ENCODE measurements around the gene CTDSPL.

Gene CTDSPL

GRCh38 chr3:37852771-37853170 lies 8.9 kb upstream of the CTDSPL start:
- no peak for DNase-seq (ENCODE audit: extremely low read depth in 1 of 2, low read depth in 1 of 2)

- no peak for DNase-seq (ENCODE audit: extremely low read depth in 1 of 2, low read depth in 1 of 2)
These were observed 7.8 kb upstream of the CTDSPL start for GRCh38 chr3:37853691-37854413.

DNA sequence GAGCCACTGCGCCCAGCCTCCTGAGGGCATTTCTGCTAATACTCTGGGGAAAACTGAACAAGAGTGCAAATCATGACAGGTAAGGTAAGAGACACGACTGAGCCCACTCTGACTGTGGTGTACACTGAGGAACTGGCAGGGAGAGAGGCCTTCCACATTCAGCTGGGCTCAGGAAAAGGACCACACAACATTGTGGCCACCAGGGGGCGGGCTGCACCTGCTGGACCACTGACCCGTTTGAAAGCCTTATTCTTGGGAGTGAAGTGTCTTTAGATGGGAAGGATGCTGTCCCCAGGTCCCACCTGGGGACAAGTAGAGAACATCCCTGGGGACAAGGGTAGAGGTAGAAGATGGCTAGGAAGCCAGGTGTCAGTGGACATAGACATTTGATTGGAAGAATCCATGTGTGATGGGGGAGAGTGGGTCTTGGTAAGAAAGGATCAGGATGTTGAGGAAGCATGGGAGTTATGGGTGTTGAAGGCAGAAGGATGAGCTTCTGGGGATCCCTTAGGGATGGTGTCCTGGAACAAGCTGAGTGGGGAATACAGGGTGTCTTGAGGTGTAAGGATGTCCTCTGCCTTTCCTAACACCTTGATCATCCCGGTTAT lies 6.2 kb upstream of the CTDSPL start:
- DNase-seq (ENCODE audit: extremely low read depth in 1 of 2, low read depth in 1 of 2) = peak; percentile 52 to 57

DNA sequence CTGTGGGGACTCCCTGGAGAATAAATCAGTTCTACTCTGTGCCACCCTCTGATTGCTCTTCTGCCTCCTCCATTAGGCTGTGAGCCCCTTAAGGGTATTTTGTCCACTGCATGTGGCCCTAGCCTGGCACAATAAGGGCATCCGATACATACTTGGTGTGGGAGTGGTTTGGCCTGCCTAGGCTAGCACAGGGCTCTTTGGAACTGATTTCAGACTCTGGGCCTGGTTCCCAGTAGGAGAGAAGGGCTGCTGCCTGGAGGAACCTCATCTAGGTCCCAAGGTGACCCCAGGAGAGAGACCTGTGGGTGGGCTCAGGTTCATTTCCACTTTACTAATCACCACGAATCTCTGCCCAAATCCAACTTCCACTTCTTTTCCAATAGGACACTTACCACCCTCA lies 5.3 kb upstream of the CTDSPL start:
- no peak for DNase-seq (ENCODE audit: extremely low read depth in 1 of 2, low read depth in 1 of 2)

DNA sequence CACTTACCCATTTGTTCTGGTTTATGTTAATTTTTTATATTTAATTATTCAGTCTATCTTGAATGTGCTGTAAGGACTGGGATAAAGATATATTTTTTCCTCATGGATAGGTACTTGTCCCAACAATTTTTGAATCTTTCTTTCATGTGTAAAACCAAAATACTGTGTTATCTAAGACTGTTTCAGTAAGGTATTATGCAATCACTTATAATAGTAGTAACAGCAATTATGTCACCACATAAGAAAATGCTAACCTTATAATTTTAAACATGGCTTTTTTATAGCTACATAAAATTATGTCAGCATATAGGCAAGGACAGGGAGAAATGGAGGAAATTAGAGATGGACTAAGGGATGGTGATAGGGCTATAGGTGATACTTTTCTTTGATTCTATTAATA lies 2.9 kb upstream of the CTDSPL start:
- no peak for DNase-seq (ENCODE audit: extremely low read depth in 1 of 2, low read depth in 1 of 2)

GRCh38 chr3:37859354-37859753 lies 2.3 kb upstream of the CTDSPL start:
- no peak for DNase-seq (ENCODE audit: extremely low read depth in 1 of 2, low read depth in 1 of 2)

DNA sequence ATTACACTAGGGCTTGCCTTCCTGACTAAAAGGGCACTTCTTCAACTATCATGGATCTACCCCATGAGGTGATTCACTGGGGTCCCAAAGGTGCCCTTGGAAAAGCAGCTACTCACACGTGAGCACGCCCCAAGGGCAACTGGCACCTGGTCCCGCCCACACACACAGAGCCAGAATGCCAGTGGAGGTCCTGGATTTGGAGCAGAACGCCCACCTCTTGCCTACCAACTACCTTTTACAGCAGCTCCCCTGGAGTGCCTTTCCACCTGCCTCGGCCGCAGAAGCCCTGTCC lies 1.8 kb upstream of the CTDSPL start:
- no peak for DNase-seq (ENCODE audit: extremely low read depth in 1 of 2, low read depth in 1 of 2)

DNA sequence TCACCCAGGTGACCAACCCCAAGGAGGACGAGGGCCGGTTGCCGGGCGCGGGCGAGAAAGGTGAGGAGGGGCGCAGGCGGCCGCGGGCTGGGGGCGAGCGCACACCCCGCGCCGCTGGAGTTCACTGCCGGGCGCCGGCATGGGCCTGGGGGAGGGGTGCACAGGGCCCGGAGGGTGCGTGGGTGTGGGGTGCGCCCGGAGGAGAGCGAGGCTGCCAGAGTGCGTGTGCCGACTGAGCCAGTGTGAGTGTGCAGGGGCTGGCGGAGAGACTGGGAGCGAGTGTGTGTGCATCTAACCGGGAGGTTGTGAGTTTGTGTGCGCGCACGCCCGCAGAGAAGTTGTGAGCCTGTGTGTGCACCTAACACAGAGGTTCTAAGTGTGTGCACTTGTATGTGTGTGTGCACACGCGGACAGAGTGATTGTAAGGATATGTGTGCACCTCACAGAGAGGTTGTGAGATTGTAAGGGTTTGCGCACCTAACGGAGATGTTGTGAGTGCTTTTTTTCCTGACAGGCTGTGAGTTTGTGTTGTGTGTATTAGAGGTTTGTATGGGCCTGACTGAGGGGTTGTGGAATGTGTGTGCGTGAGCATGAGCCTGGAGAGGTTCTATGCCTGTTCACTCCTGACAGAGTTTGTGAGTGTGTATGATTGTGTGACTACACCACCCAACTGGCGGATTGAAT lies 681 bp downstream of the CTDSPL start:
- DNase-seq (ENCODE audit: extremely low read depth in 1 of 2, low read depth in 1 of 2) = no peak

DNA sequence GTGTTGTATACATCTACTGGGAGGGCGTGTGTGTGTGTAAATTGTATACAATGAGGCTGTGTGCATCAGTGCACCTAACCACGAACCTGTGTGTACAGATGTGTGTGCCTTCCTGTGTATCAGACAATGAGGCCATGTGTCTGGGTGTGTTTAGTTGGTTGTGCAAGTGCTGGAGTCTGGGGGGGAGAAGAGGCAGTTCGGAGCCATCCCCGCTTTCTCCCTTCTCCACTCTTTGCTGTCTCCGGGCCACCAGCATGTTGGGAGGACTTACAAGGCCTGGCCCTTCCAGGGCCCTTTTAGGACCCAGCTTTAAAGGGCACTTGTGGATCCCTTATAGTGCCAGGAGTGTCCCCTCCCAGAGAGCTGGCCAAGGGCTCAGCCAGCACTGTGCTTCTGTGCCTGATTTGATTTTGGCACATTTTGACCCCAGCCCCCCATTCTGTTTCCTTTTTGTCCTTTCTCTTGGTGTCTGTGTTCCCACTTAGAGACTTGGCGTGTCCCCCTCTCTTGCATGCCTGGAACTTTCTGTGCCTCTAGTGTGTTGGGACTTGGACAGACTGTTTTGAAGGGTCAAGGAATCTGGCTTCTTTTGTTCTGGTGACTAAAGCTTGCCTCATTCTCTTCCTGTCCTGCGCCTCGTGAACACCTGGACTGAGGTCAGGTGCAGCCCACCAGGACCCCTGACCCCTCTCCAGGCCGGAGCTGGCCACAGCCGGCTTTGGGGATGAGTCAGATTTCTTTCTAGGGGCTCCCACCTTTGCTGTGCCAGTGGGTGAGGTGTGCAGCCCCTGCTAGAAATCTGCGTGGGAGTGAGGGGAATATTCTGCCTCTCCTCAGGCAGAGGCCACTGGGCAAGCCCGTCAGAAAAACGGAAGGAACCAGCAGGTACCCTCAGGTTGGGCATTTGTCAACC lies 1.5 kb downstream of the CTDSPL start:
- DNase-seq (ENCODE audit: extremely low read depth in 1 of 2, low read depth in 1 of 2) = no peak

DNA sequence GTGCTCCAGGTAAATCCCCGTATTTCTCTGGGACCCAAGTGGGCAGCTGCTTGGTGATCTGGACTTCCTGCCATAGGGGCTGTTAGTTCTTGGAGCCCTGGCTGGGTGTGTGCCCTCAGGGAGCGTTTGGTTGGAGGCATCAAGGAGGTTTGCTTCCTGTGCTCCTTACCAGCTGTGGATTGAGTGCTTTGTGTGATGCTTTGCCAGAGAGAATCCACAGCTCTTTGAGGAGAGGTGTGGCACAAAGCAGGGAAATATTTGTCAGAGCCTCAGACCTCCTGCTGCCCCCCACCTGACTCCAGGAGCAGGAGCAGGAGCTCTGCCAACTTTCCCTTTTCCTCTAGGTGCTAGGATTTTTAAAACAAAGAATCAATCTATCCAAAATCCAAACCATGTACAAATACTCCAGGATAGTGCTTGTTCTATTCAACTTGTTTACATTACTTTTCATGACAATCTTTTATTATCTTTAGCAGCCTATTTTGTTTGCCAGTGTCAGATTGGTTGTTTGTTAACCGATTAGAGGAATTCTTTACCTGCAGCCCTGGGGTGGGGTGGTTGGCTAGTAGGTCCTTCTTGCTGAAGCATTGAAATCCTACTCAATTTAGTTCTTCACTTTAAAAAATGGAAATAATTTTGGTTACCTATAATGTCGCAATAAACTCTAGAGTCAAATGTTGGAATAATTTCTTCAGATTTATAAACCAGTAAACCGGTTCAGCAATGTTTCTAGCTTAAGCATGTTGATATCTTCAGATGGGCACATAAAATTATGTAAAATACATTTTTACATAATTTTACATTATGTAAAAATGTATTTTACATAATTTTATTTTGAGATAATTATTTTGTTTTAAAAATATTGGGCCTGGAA lies 2.5 kb downstream of the CTDSPL start:
- DNase-seq (ENCODE audit: extremely low read depth in 1 of 2, low read depth in 1 of 2) = no peak

- no peak for DNase-seq (ENCODE audit: extremely low read depth in 1 of 2, low read depth in 1 of 2)
These were observed 3.2 kb downstream of the CTDSPL start for GRCh38 chr3:37864904-37865303.

DNA sequence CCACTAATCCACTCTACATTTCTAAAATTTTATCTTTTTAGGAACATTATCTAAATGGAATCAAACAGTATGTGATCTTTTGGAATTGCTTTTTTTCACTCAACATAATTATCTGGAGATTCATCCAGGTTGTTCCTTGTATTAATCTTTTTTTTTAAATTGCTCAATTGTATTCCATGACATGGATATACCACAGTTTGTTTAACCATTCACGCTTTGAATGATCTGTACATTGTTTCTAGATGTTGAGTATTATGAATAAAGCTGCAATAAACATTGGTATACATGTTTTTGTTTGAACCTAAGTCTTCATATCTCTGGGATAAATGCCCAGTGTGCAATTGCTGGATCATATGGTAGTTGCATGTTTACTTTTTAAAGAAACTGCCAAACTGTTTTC lies 5.5 kb downstream of the CTDSPL start:
- no peak for DNase-seq (ENCODE audit: extremely low read depth in 1 of 2, low read depth in 1 of 2)

DNA sequence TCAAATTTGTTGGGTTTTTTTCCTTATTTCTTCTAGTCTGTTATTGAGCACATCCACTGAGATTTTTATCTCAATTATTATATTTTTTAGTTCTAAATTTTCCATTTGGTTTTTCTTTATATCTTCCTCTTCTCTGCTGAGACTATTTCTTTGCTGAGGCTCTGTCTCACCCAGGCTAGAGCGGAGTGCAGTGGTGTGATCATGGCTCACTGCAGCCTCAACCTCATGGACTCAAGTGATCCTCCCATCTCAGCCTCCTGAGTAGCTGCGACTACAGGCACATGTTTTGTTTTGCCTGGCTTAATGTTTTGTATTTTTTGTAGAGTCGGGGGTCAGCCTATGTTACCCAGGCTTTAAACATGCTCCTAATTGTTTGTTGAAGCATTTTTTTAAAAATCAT lies 10.2 kb downstream of the CTDSPL start:
- DNase-seq (ENCODE audit: extremely low read depth in 1 of 2, low read depth in 1 of 2) = no peak

DNA sequence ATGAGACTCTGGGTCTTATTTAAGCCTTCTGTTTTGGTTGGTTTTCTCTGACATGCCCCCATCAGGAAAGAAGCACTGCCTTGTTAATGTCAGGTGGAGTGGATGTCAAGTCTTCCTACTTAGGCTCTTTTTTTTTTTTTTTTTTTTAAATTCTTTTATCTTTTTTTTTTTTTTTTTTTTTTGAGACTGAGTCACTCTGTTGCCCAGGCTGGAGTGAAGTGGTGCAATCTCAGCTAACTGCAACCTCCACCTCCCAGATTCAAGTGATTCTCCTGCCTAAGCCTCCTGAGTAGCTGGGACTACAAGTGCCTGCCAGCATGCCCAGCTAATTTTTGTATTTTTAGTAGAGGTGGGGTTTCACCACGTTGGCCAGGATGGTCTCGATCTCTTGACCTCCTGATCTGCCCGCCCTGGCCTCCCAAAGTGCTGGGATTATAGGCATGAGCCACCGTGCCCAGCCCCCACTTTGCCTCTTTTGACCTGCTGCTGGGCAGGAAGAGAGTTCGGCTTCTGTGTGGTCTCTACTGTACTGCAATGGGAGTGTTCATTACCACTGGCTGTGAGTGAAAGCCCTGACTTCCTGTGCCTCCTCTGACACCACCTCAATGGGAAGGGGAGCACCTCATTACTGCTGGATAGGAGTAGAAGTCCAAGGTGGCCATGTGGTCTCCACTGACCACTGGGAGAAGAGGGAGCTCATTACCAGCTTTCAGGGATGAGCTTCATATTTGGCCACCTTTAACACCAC lies 10.9 kb downstream of the CTDSPL start:
- DNase-seq (ENCODE audit: extremely low read depth in 1 of 2, low read depth in 1 of 2) = no peak

GRCh38 chr3:37876279-37876678 lies 14.6 kb downstream of the CTDSPL start:
- no peak for DNase-seq (ENCODE audit: extremely low read depth in 1 of 2, low read depth in 1 of 2)

DNA sequence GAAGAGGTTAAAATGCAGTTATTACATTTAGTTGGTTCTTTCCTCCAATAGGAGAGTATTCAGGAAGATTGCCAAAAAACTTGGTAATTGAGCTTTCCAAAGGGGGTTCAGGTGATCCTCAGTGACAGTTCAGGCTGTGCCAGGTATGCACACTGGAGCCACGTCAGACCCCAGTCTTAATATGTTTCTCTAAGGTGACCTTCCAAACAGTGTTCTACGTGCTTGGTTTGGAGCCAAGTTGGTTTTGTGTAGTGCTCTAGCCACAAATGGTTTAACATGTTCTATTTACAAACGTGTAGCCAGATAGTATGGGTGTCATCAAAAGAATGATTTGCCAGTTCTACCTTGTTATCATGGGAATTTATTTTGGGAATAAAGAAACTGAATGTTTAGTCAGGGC lies 21.0 kb downstream of the CTDSPL start:
- DNase-seq (ENCODE audit: extremely low read depth in 1 of 2, low read depth in 1 of 2) = no peak

DNA sequence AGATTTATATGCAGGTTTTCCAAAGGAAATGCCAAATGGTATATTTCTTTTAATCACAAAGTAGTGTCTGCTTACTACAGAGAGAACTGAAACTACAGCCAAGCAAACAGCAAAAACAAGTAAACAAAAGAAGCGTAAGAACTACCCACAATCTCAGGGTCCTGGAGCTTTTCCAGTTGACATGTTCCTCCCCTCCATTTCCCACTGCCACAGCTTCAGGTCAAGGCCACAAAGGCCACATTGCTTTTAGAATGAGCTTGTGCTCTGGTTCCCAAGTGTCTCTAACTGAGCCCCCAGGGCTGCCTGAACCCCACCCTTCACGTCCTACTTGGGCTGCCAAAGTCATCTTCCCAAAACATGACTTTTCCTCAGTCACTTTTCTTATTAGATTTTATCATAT lies 24.1 kb downstream of the CTDSPL start:
- no peak for DNase-seq (ENCODE audit: extremely low read depth in 1 of 2, low read depth in 1 of 2)

- DNase-seq (ENCODE audit: extremely low read depth in 1 of 2, low read depth in 1 of 2) = no peak
These were observed 24.7 kb downstream of the CTDSPL start for GRCh38 chr3:37886395-37886794.

DNA sequence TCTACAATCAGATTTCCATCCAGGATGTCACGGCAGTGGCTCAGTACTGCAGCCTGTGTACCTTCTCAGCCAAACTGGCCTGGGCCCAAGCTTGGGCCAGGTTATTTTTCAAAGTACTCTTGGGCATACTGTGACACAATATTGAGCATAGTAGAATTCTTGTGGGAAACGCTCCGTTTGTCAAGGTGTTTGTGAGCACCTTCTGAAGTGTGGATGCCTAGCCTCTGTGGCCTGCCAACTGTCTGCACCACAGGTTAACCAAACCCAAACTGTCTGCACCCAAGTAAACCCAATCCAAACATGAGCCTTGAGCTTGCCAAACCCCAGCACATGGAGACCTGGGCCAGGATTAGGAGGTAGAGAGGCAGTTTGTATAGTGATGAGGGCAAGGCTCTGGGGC lies 25.4 kb downstream of the CTDSPL start:
- DNase-seq (ENCODE audit: extremely low read depth in 1 of 2, low read depth in 1 of 2) = no peak

- DNase-seq (ENCODE audit: extremely low read depth in 1 of 2, low read depth in 1 of 2) = no peak
These were observed 26.1 kb downstream of the CTDSPL start for GRCh38 chr3:37887824-37888223.
